Measurements from ENCODE around the gene ATG16L2.

ATG16L2 gene

DNA sequence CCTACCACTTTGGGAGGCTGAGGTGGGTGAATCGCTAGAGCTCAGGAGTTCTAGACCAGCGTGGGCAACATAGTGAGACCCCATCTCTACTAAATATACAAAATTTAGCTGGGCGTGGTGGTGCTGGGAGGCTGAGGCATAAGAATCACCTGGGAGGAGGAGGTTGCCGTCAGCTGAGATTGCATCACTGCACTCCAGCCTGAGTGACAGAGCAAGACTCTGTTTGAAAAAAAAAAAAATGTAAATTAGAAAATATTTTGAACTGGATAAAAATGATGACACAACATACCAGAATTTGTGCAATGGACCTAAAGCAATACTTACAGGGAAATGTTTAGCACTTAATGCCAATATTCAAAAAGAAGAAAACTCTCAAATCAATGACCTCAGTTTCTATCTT, 46.4 kb downstream of the ATG16L2 start:
- Histone ChIP-seq H3K4me3 (ENCODE audit: low read depth, low read length) (no peak overlapping the region), H3K4me1 (ENCODE audit: control insufficient read depth, insufficient read depth, low read length) (no peaks in the 10 kb centered on the region), H3K9me3 (ENCODE audit: control insufficient read depth, insufficient read depth, low read depth, low read length) (no peaks in the 10 kb centered on the region), H3K27ac (ENCODE audit: extremely low read depth, low read depth, low read length) (no peak overlapping the region), H3K36me3 (ENCODE audit: control insufficient read depth in 2 of 2, insufficient read depth in 1 of 2, low read length in 2 of 2) (no peaks in the 10 kb centered on the region)
- TF ChIP-seq HOXA7 (CRISPR knock-in tag; IDR thresholded peaks at IDR 0.05; ENCODE audit: borderline replicate concordance) (no peak), ZFHX2 (tag by site-specific recombination; conservative IDR thresholded peaks at IDR 0.05) (no peak), ZNF311 (tag by site-specific recombination; IDR thresholded peaks at IDR 0.05; ENCODE audit: borderline replicate concordance) (no peak), GLIS2 (tag by site-specific recombination; IDR thresholded peaks at IDR 0.05) (no peak), ZNF777 (tag by site-specific recombination; IDR thresholded peaks at IDR 0.05; ENCODE audit: borderline replicate concordance) (no peak), ZNF239 (tag by site-specific recombination; IDR thresholded peaks at IDR 0.05) (no peak)
- TF ChIP-seq, protein P1, sequence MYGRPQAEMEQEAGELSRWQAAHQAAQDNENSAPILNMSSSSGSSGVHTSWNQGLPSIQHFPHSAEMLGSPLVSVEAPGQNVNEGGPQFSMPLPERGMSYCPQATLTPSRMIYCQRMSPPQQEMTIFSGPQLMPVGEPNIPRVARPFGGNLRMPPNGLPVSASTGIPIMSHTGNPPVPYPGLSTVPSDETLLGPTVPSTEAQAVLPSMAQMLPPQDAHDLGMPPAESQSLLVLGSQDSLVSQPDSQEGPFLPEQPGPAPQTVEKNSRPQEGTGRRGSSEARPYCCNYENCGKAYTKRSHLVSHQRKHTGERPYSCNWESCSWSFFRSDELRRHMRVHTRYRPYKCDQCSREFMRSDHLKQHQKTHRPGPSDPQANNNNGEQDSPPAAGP (tag by site-specific recombination; IDR thresholded peaks at IDR 0.05): no peak
- POLR2A ChIA-PET: no interaction called here
- CTCF ChIA-PET: interaction anchor here (0.6 to 1.9 kb wide), 2 partner anchors 13 to 349 kb away, joined by 3 to 4 read pairs; no protein-coding TSS in a partner anchor

DNA sequence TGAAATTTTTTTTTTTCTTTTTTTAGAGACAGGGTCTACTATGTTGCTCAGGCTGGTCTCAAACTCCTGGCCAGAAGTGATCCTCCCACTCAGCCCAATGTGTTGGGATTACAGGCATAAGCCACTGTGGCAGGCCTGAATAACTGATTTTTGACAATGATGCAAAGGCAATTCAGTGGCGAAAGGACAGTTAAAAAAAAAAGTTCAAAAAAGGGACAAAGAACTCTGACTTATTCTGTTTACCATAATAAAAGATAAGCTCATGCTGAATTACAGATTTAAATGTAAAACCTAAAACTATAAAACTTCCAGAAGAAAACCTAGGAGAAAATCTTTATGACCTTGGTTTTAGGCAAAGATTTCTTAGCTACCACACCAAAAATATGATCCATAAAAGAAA, 48.9 kb downstream of the ATG16L2 start:
- POLR2A ChIA-PET: no interaction called here
- Histone ChIP-seq H3K4me1 (ENCODE audit: control insufficient read depth, insufficient read depth, low read length) (no peaks in the 10 kb centered on the region), H3K4me3 (ENCODE audit: low read depth, low read length) (no peak overlapping the region), H3K27ac (ENCODE audit: extremely low read depth, low read depth, low read length) (no peak overlapping the region), H3K9me3 (ENCODE audit: control insufficient read depth, insufficient read depth, low read depth, low read length) (no peaks in the 10 kb centered on the region), H3K36me3 (ENCODE audit: control insufficient read depth in 2 of 2, insufficient read depth in 1 of 2, low read length in 2 of 2) (peaks cover 0 to 6% of the 10 kb centered on the region in 2 experiments; a peak in 1 of 3 replicates)
- TF ChIP-seq, protein P2, sequence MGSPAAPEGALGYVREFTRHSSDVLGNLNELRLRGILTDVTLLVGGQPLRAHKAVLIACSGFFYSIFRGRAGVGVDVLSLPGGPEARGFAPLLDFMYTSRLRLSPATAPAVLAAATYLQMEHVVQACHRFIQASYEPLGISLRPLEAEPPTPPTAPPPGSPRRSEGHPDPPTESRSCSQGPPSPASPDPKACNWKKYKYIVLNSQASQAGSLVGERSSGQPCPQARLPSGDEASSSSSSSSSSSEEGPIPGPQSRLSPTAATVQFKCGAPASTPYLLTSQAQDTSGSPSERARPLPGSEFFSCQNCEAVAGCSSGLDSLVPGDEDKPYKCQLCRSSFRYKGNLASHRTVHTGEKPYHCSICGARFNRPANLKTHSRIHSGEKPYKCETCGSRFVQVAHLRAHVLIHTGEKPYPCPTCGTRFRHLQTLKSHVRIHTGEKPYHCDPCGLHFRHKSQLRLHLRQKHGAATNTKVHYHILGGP (tag by site-specific recombination; IDR thresholded peaks at IDR 0.05): no peak
- TF ChIP-seq SCRT1 (tag by site-specific recombination; IDR thresholded peaks at IDR 0.05; ENCODE audit: borderline replicate concordance): no peak
- TF ChIP-seq ZFHX2 (tag by site-specific recombination; conservative IDR thresholded peaks at IDR 0.05): no peak
- TF ChIP-seq GLI2 (tag by site-specific recombination; IDR thresholded peaks at IDR 0.05; ENCODE audit: borderline replicate concordance, low read depth): no peak
- no peak for TF ChIP-seq ZNF596 (tag by site-specific recombination; IDR thresholded peaks at IDR 0.05)
- no peak for TF ChIP-seq ZNF76 (tag by site-specific recombination; IDR thresholded peaks at IDR 0.05; ENCODE audit: borderline replicate concordance, low read depth)
- TF ChIP-seq, protein P3, sequence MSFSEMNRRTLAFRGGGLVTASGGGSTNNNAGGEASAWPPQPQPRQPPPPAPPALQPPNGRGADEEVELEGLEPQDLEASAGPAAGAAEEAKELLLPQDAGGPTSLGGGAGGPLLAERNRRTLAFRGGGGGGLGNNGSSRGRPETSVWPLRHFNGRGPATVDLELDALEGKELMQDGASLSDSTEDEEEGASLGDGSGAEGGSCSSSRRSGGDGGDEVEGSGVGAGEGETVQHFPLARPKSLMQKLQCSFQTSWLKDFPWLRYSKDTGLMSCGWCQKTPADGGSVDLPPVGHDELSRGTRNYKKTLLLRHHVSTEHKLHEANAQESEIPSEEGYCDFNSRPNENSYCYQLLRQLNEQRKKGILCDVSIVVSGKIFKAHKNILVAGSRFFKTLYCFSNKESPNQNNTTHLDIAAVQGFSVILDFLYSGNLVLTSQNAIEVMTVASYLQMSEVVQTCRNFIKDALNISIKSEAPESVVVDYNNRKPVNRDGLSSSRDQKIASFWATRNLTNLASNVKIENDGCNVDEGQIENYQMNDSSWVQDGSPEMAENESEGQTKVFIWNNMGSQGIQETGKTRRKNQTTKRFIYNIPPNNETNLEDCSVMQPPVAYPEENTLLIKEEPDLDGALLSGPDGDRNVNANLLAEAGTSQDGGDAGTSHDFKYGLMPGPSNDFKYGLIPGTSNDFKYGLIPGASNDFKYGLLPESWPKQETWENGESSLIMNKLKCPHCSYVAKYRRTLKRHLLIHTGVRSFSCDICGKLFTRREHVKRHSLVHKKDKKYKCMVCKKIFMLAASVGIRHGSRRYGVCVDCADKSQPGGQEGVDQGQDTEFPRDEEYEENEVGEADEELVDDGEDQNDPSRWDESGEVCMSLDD (tag by site-specific recombination; IDR thresholded peaks at IDR 0.05): no peak
- TF ChIP-seq HOXD13 (CRISPR knock-in tag; IDR thresholded peaks at IDR 0.05; ENCODE audit: borderline replicate concordance): no peak
- no peak for TF ChIP-seq ZNF660 (tag by site-specific recombination; IDR thresholded peaks at IDR 0.05)
- TF ChIP-seq MYNN (tag by site-specific recombination; IDR thresholded peaks at IDR 0.05; ENCODE audit: borderline replicate concordance): no peak
- no peak for TF ChIP-seq ZNF169 (tag by site-specific recombination; IDR thresholded peaks at IDR 0.05)
- TF ChIP-seq, protein P4, sequence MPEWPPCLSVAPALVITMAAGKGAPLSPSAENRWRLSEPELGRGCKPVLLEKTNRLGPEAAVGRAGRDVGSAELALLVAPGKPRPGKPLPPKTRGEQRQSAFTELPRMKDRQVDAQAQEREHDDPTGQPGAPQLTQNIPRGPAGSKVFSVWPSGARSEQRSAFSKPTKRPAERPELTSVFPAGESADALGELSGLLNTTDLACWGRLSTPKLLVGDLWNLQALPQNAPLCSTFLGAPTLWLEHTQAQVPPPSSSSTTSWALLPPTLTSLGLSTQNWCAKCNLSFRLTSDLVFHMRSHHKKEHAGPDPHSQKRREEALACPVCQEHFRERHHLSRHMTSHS (tag by site-specific recombination; IDR thresholded peaks at IDR 0.05): no peak
- no peak for TF ChIP-seq ZNF121 (tag by site-specific recombination; IDR thresholded peaks at IDR 0.05)
- TF ChIP-seq ZNF610 (tag by site-specific recombination; IDR thresholded peaks at IDR 0.05; ENCODE audit: borderline replicate concordance): no peak
- TF ChIP-seq MEIS1 (CRISPR knock-in tag; IDR thresholded peaks at IDR 0.05; ENCODE audit: borderline replicate concordance): no peak
- TF ChIP-seq, protein P5, sequence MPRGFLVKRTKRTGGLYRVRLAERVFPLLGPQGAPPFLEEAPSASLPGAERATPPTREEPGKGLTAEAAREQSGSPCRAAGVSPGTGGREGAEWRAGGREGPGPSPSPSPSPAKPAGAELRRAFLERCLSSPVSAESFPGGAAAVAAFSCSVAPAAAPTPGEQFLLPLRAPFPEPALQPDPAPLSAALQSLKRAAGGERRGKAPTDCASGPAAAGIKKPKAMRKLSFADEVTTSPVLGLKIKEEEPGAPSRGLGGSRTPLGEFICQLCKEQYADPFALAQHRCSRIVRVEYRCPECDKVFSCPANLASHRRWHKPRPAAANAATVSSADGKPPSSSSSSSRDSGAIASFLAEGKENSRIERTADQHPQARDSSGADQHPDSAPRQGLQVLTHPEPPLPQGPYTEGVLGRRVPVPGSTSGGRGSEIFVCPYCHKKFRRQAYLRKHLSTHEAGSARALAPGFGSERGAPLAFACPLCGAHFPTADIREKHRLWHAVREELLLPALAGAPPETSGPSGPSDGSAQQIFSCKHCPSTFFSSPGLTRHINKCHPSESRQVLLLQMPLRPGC (tag by site-specific recombination; IDR thresholded peaks at IDR 0.05): no peak
- CTCF ChIA-PET: interaction anchor here (0.6 to 1.2 kb wide), 5 partner anchors 8 to 392 kb away, joined by 3 read pairs; no protein-coding TSS in a partner anchor

Measured in HEK293 (cell line).